ENCODE measurements around the gene XK. TPM values are rescaled to one million over a fixed set of nuclear protein-coding genes. Genes with fewer than 3 reads are reported as not detected.

XK gene
- total and polyA plus RNA-seq, 10 of the 15 experiments (the other 5 are each of a cell fraction or from before 2014, with no cell fraction given), result not detected

GRCh38 chrX:37684426-37684825, 1.2 kb upstream of the XK start:
- CTCF ChIA-PET, result interaction anchor here (1.0 kb wide), 1 partner anchor 168 kb away, joined by 3 read pairs; no protein-coding TSS in a partner anchor

DNA sequence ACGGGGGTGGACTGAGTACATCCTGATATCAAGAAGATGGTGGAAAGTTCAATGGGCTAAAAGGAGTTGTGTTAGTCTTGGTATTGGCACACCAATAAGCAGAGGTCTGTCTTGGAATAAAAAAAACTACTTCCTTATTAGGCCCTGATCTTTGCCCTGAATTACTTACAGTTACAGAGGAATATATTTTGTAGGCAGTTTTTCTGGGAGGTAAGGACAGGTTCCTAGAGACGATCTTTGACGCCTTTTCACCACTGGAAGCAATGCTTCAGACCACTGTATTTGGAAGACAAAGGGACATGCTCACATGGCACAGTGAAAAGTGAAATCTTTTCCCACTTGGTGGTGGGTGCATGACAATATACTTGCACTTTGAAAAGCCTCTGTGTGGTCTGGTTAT, 618 bp upstream of the XK start:
- H3K9ac ChIP-seq (ENCODE audit: control insufficient read depth, insufficient read depth, low read length), result no peak overlapping the region
- ATAC-seq (no peak), DNase-seq (ENCODE audit: low read depth, low spot score) (no peak), FAIRE-seq (no peak)
- CTCF ChIA-PET, result interaction anchor here (1.0 kb wide), 1 partner anchor 167 kb away, joined by 3 read pairs; no protein-coding TSS in a partner anchor
- no peaks in the 10 kb centered on the region for H3K4me1 ChIP-seq (ENCODE audit: control insufficient read depth, insufficient read depth, low read length)
- H3K79me2 ChIP-seq (ENCODE audit: control insufficient read depth, insufficient read depth, low read length), result no peaks in the 10 kb centered on the region
- no peak overlapping the region for H3K4me2 ChIP-seq (ENCODE audit: control insufficient read depth, insufficient read depth)
- TF ChIP-seq EGR1 (IDR thresholded peaks at IDR 0.05; ENCODE audit: borderline replicate concordance in 1 of 2, low read depth in 2 of 2, low read length in 2 of 2) (no peak), TARDBP (IDR thresholded peaks at IDR 0.05; ENCODE audit: borderline replicate concordance) (no peak), ASH2L (IDR thresholded peaks at IDR 0.05; ENCODE audit: borderline replicate concordance, low read depth) (no peak), NBN (IDR thresholded peaks at IDR 0.05) (no peak), FOXK2 (IDR thresholded peaks at IDR 0.05) (no peak)
- no peak overlapping the region for H2AFZ ChIP-seq (ENCODE audit: control insufficient read depth, low read depth, low read length)
- no peaks in the 10 kb centered on the region; a peak in 1 of 4 replicates for H3K27me3 ChIP-seq (replicated peaks in 1 of 2; ENCODE audit: control insufficient read depth in 2 of 2, insufficient read depth in 2 of 2, low read length in 1 of 2)
- no TSS peak for BruUV-seq (replicated peaks)
- no peaks in the 10 kb centered on the region for H3K36me3 ChIP-seq (ENCODE audit: control insufficient read depth in 2 of 2, insufficient read depth in 2 of 2, low read length in 1 of 2)
- H3K9me3 ChIP-seq (replicated peaks; ENCODE audit: control insufficient read depth, insufficient read depth, low read length), result no peaks in the 10 kb centered on the region
- SMC1A ChIA-PET (ENCODE audit: uncharacterized antibody, unreplicated experiment), result no interaction called here
- RAD21 ChIA-PET (ENCODE audit: unreplicated experiment), result no interaction called here
- POLR2A ChIA-PET, result no interaction called here
- no peaks in the 10 kb centered on the region for H4K20me1 ChIP-seq (ENCODE audit: control insufficient read depth, insufficient read depth)
- 76% methylated on average over 3 of the region's 3 CpGs for WGBS (ENCODE audit: insufficient coverage, insufficient replicate concordance, low lambda C conversion rate, missing lambda C conversion rate)
- peak overlapping the region; percentile 32; the same call in 1 of the 2 replicates for H3K4me3 ChIP-seq
- in situ Hi-C loops (cut with MboI) (no loop called here), intact Hi-C loops (cut with micrococcal nuclease; ENCODE audit: unreplicated experiment) (no loop called here)
- no peak overlapping the region for H3K27ac ChIP-seq (ENCODE audit: control insufficient read depth, insufficient read depth)

More at GRCh38 chrX:37684426-37684825, 1.2 kb upstream of the XK start:
- DNase-seq (ENCODE audit: low read depth, low spot score) (no peak), FAIRE-seq (no peak), ATAC-seq (no peak)
- H3K27me3 ChIP-seq (replicated peaks in 1 of 2; ENCODE audit: control insufficient read depth in 2 of 2, insufficient read depth in 2 of 2, low read length in 1 of 2), result no peaks in the 10 kb centered on the region; a peak in 1 of 4 replicates
- H3K27ac ChIP-seq (ENCODE audit: control insufficient read depth, insufficient read depth), result no peak overlapping the region
- TF ChIP-seq JUNB (IDR thresholded peaks at IDR 0.05), result no peak
- no peak for TF ChIP-seq HDAC2 (IDR thresholded peaks at IDR 0.05)
- TF ChIP-seq HCFC1 (IDR thresholded peaks at IDR 0.05; ENCODE audit: low read length), result no peak
- TF ChIP-seq, protein P1, sequence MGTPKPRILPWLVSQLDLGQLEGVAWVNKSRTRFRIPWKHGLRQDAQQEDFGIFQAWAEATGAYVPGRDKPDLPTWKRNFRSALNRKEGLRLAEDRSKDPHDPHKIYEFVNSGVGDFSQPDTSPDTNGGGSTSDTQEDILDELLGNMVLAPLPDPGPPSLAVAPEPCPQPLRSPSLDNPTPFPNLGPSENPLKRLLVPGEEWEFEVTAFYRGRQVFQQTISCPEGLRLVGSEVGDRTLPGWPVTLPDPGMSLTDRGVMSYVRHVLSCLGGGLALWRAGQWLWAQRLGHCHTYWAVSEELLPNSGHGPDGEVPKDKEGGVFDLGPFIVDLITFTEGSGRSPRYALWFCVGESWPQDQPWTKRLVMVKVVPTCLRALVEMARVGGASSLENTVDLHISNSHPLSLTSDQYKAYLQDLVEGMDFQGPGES (IDR thresholded peaks at IDR 0.05), result no peak
- TF ChIP-seq MTA2 (IDR thresholded peaks at IDR 0.05; ENCODE audit: low read depth), result no peak
- no peak overlapping the region for H3K9ac ChIP-seq (ENCODE audit: control insufficient read depth, insufficient read depth, low read length)
- H3K9me3 ChIP-seq (replicated peaks; ENCODE audit: control insufficient read depth, insufficient read depth, low read length), result no peaks in the 10 kb centered on the region
- intact Hi-C loops (cut with micrococcal nuclease; ENCODE audit: unreplicated experiment), result no loop called here
- H3K79me2 ChIP-seq (ENCODE audit: control insufficient read depth, insufficient read depth, low read length), result no peaks in the 10 kb centered on the region
- no peaks in the 10 kb centered on the region for H3K36me3 ChIP-seq (ENCODE audit: control insufficient read depth in 2 of 2, insufficient read depth in 2 of 2, low read length in 1 of 2)
- no TSS peak for BruUV-seq (replicated peaks)
- no peaks in the 10 kb centered on the region for H4K20me1 ChIP-seq (ENCODE audit: control insufficient read depth, insufficient read depth)
- ChIA-PET POLR2A (no interaction called here), SMC1A (ENCODE audit: uncharacterized antibody, unreplicated experiment) (no interaction called here), RAD21 (ENCODE audit: unreplicated experiment) (no interaction called here)
- H3K4me3 ChIP-seq, result no peak overlapping the region
- no peak overlapping the region for H2AFZ ChIP-seq (ENCODE audit: control insufficient read depth, low read depth, low read length)
- in situ Hi-C loops (cut with MboI), result no loop called here
- no peaks in the 10 kb centered on the region for H3K4me1 ChIP-seq (ENCODE audit: control insufficient read depth, insufficient read depth, low read length)
- no peak overlapping the region for H3K4me2 ChIP-seq (ENCODE audit: control insufficient read depth, insufficient read depth)
